K562 (cell line): ENCODE results near the gene CD84. TPM values are rescaled to one million over a fixed set of nuclear protein-coding genes. Genes with fewer than 3 reads are reported as not detected.

Source experiments
- ATAC-seq: fragments of 200-7000 bp; cut with Tn5 transposase; 3 replicates; pipeline ENCODE4 v1.9.1; 2020; ENCODE audit warnings: moderate library complexity
- BruUV-seq: library from RNA; stranded (reverse); fragments of 400-500 nt; replicated peaks from 2 replicates; lab custom pipeline; 2021; lab: Mats Ljungman, UMichigan
- CTCF ChIA-PET: fragments of 300-600 bp; formaldehyde crosslinking; extraction: SDS; loops from one replicate; lab custom pipeline; 2021; ENCODE audit warnings: low intra/inter-chr PET ratio; lab: Yijun Ruan, JAX
- POLR2A ChIA-PET: fragments of 300-600, 350-650 bp; sonication (Branson Sonifier 250); formaldehyde crosslinking; extraction: SDS; loops from one replicate; lab custom pipeline; 2021; ENCODE audit warnings: antibody characterized with exemption, inconsistent platforms; lab: Yijun Ruan, JAX
- DNase-seq, 4 experiments: peaks; one replicate each; pipeline versions ENCODE4 v3.0.0 to v3.0.0-alpha.2; 2011 to 2018; ENCODE audit warnings: low spot score in 3 of 4, mixed read lengths in 3 of 4; ENCODE audit errors: extremely low read depth in 1 of 4
- FAIRE-seq: peaks from 2 replicates; lab custom pipeline; 2011; peaks lifted over from hg19 to GRCh38; lab: Jason Lieb, UNC
- H2AFZ ChIP-seq: 2 replicates; pipeline ENCODE4 v1.6.0; 2011; ENCODE audit warnings: low read depth, low read length, control low read depth, inconsistent platforms
- H3K27ac ChIP-seq: fragments of 200-600 bp; 3 replicates; pipeline ENCODE4 v1.8.0; 2011; ENCODE audit warnings: low read depth, mild to moderate bottlenecking, control low read depth, inconsistent platforms, low read length, moderate library complexity, mixed read lengths; ENCODE audit errors: extremely low read depth
- H3K27me3 ChIP-seq, 2 experiments: fragments of 300-600 bp in 1 of 2; 2 replicates in 1 of 2; 3 replicates in 1 of 2; pipeline versions ENCODE4 v1.6.0 to v1.8.0; 2011; ENCODE audit warnings: inconsistent platforms in 2 of 2, low read length in 2 of 2, mild to moderate bottlenecking in 1 of 2, mixed read lengths in 1 of 2, moderate library complexity in 1 of 2; ENCODE audit not compliant: control insufficient read depth in 2 of 2, insufficient read depth in 2 of 2
- H3K36me3 ChIP-seq: fragments of 300-600 bp; 3 replicates; pipeline ENCODE4 v1.8.0; 2011; ENCODE audit warnings: mild to moderate bottlenecking, low read length, inconsistent platforms; ENCODE audit not compliant: control insufficient read depth, insufficient read depth
- H3K4me1 ChIP-seq, 2 experiments: fragments of 200-600 bp in 1 of 2; replicated peaks in 1 of 2; 2 replicates in 1 of 2; 3 replicates in 1 of 2; pipeline versions ENCODE4 v1.5.1 to v1.8.0; 2011; ENCODE audit warnings: inconsistent platforms in 2 of 2, low read length in 2 of 2, mild to moderate bottlenecking in 1 of 2, mixed read lengths in 1 of 2, moderate library complexity in 1 of 2; ENCODE audit not compliant: control insufficient read depth in 2 of 2, insufficient read depth in 2 of 2
- H3K4me2 ChIP-seq: 2 replicates; pipeline ENCODE4 v1.6.1; 2011; ENCODE audit warnings: low read length, control low read depth, inconsistent platforms, mixed read lengths; ENCODE audit not compliant: insufficient read depth
- H3K4me3 ChIP-seq: fragments of 200-600 bp; sonication (generic), shearing (Covaris generic); 2 replicates; pipeline ENCODE4 v1.5.1; 2016; ENCODE audit warnings: control low read depth, inconsistent platforms
- H3K79me2 ChIP-seq: fragments of 200-600 bp; 3 replicates; pipeline ENCODE4 v1.8.0; 2011; ENCODE audit warnings: low read length, inconsistent platforms; ENCODE audit not compliant: control insufficient read depth, insufficient read depth
- H3K9ac ChIP-seq, 2 experiments: 2 replicates each; pipeline versions ENCODE4 v1.6.0 to v1.6.1; 2011; ENCODE audit warnings: low read depth in 2 of 2, low read length in 2 of 2, control low read depth in 1 of 2, inconsistent platforms in 1 of 2, mild to moderate bottlenecking in 1 of 2, mixed read lengths in 1 of 2; ENCODE audit not compliant: insufficient read depth in 1 of 2
- H3K9me1 ChIP-seq: one replicate; pipeline ENCODE4 v1.6.0; 2011; ENCODE audit warnings: inconsistent platforms, mild to moderate bottlenecking, low read length, moderate library complexity; ENCODE audit not compliant: control insufficient read depth, insufficient read depth
- H3K9me3 ChIP-seq: replicated peaks from 2 replicates; pipeline ENCODE4 v1.5.1; 2011; ENCODE audit warnings: low read depth, low read length, inconsistent platforms; ENCODE audit not compliant: control insufficient read depth, insufficient read depth
- H4K20me1 ChIP-seq: replicated peaks from 2 replicates; pipeline ENCODE4 v1.6.1; 2011; ENCODE audit warnings: low read length, inconsistent platforms, mixed read lengths; ENCODE audit not compliant: control insufficient read depth, insufficient read depth
- FOXK2 ChIP-seq, 2 experiments: fragments of 450-650 bp; IDR thresholded peaks in 1 of 2; conservative IDR thresholded peaks in 1 of 2; 2 replicates each; pipeline ENCODE4 v1.6.1; 2016; ENCODE audit warnings: low read depth in 2 of 2, mild to moderate bottlenecking in 1 of 2
- TSC22D4 ChIP-seq: fragments of 450-650 bp; IDR thresholded peaks from 2 replicates; pipeline ENCODE4 v1.6.1; 2016; ENCODE audit warnings: missing genetic modification characterization, missing biosample characterization, control low read depth
- WGBS: fragments of 100-300 bp; shearing (Covaris generic); methylation state at CpG from one replicate; pipeline ENCODE4 v1.1.6; 2016; ENCODE audit warnings: low coverage, mixed read lengths; ENCODE audit not compliant: insufficient coverage; ENCODE audit errors: missing lambda C conversion rate; 5-methylcytosine and 5-hydroxymethylcytosine counted together
- in situ Hi-C: fragments of 300-500 bp; cut with MboI; formaldehyde crosslinking; loops from 4 replicates; pipeline ENCODE4 v1.15.0; 2018; ENCODE audit warnings: inconsistent platforms, mixed read lengths
- intact Hi-C: fragments of 100-400 bp; cut with micrococcal nuclease; formaldehyde crosslinking; loops from 2 replicates; pipeline ENCODE4 v1.14.2; 2022
- polyA plus RNA-seq, 8 experiments: library from polyadenylated mRNA; depleted of rRNA in 4 of 8; stranded (reverse) in 5 of 8; unstranded in 3 of 8; fragments of >200 nt; fragmentation: Nextera tagmentation in 2 of 8; fragmentation: Illumina TruSeq in 1 of 8; extraction: Ambion mirVana in 2 of 8; extraction: Trizol in 1 of 8; gene quantifications; 2 replicates each; pipeline versions ENCODE4 v1.2.1 to v1.2.3, GENCODE V29; 2011 to 2014; ENCODE audit warnings: inconsistent platforms in 1 of 8, missing spikeins in 1 of 8
- total RNA-seq, 7 experiments: library from RNA; depleted of rRNA in 6 of 7; stranded (reverse); fragments of >200 nt in 6 of 7; fragmentation: Illumina TruSeq in 2 of 7; extraction: Trizol in 2 of 7; gene quantifications; 2 replicates each; pipeline versions ENCODE4 v1.2.1 to v1.2.3, GENCODE V29; 2011 to 2021; ENCODE audit warnings: low replicate concordance in 1 of 7

CD84 gene
- total and polyA plus RNA-seq, 9 of the 15 experiments (the other 6 are each of a cell fraction or from before 2014, with no cell fraction given), result 0.82 to 6.8 (median 2.0) TPM

DNA sequence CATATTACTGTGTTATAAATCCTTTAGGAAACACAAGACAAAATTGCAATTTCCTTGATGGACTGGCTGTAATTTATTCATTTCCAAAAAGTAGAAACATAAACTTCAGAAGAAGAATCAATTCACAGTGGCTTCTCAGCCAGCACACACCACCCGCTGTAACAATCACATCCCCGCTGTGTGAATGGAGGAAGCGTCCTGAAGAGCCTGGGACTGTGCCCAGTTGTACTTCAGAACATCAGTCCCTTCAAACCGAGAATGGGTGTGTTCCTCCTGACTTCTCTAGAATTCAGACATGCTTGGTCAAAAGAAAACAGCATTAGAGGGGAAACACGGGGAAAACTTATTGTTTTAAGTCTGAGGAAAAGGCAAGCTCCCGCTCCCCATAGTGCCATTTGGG lies 28.8 kb upstream of the CD84 start (continued):
- TF ChIP-seq TSC22D4, result no peak

DNA sequence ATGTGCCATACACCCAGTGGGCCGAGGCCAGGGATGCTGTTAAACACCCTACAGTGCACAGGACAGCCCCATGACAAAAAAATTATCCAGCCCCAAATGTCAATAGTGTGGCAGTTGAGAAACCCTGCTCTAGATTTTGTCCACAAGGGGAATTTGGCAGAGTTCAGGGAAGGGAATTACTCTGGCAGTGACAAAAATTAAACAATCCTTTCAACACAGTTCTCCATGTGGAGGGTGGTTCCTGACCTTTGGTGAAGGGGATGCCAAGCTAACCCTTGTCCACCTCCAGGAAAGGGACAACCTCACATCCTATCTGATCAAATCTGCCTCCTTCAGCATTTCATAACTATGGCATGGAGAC lies 28.4 kb upstream of the CD84 start:
- Histone ChIP-seq H3K36me3 (no peaks in the 10 kb centered on the region), H4K20me1 (no peaks in the 10 kb centered on the region), H3K4me3 (no peak overlapping the region), H3K9me3 (peaks cover 23% of the 10 kb centered on the region), H3K4me1 (peaks cover 0 to 22% of the 10 kb centered on the region in 2 experiments; a peak in 2 of 5 replicates), H3K27ac (no peak overlapping the region), H3K27me3 (no peaks in the 10 kb centered on the region), H3K9me1 (no peaks in the 10 kb centered on the region), H3K79me2 (no peaks in the 10 kb centered on the region), H2AFZ (no peak overlapping the region; the same call in 1 of the 2 replicates), H3K9ac (no peak overlapping the region), H3K4me2 (no peak overlapping the region)
- no peak for TF ChIP-seq FOXK2 (conservative IDR thresholded peaks at IDR 0.05 in 1 of 2, IDR thresholded peaks at IDR 0.05 in 1 of 2; ENCODE audit: low read depth in 2 of 2)
- FAIRE-seq, result no peak
- 92% methylated on average over 1 of the region's 1 CpG for WGBS
- no TSS peak for BruUV-seq
- intact Hi-C loops, result loop anchor here (1.0 to 10.0 kb wide), 5 partner anchors 57 to 413 kb away; partner anchors contain the start of gene CASQ1
- POLR2A ChIA-PET, result interaction anchor here (0.6 to 0.7 kb wide), 2 partner anchors 369 to 772 kb away, joined by 3 read pairs; no protein-coding TSS in a partner anchor
- DNase-seq, result no peak
- in situ Hi-C loops, result loop anchor here (5.0 kb wide), 1 partner anchor 180 kb away; no protein-coding TSS in a partner anchor
- ATAC-seq, result no peak
- CTCF ChIA-PET, result interaction anchor here (0.6 to 2.6 kb wide), 3 partner anchors 122 to 178 kb away, joined by 3 to 54 read pairs (median 3); no protein-coding TSS in a partner anchor
